T-helper 1 cell treated with Interleukin-12 subunit alpha and Interleukin-12 subunit beta and Interleukin-4 antibody, amounts not matched to agents 30 μg/mL and 1 μg/mL, for 36 hours (primary cell): ENCODE data around the gene CLEC19A.

ENCODE experiments used
- H3K27ac Mint-ChIP-seq: one replicate; pipeline ENCODE4 v1.8.0; 2021; ENCODE audit warnings: mild to moderate bottlenecking, mixed read lengths
- H3K27me3 Mint-ChIP-seq: one replicate; pipeline ENCODE4 v1.8.0; 2021; ENCODE audit warnings: low read depth, mixed read lengths
- H3K36me3 Mint-ChIP-seq: one replicate; pipeline ENCODE4 v1.8.0; 2021; ENCODE audit warnings: low read depth, mixed read lengths
- H3K4me1 Mint-ChIP-seq: one replicate; pipeline ENCODE4 v1.8.0; 2021; ENCODE audit warnings: low read depth, mixed read lengths
- H3K4me3 Mint-ChIP-seq: one replicate; pipeline ENCODE4 v1.8.0; 2021; ENCODE audit warnings: mild to moderate bottlenecking, moderate library complexity, mixed read lengths
- H3K9me3 Mint-ChIP-seq: one replicate; pipeline ENCODE4 v1.8.0; 2021; ENCODE audit warnings: mixed read lengths

CLEC19A gene

GRCh38 chr16:19285431-19285830, at the start of gene CLEC19A:
Gene CLEC19A, plus strand, starts transcription at chr16:19285731. Its CDS starts 121 bp downstream, at chr16:19285852.
- H3K27ac Mint-ChIP-seq, result no peak within 1 kb of the TSS

GRCh38 chr16:19235886-19236285, 49.6 kb upstream of the CLEC19A start:
- Mint-ChIP-seq H3K4me3 (no peak overlapping the region), H3K9me3 (peaks cover 29% of the 10 kb centered on the region), H3K27me3 (no peaks in the 10 kb centered on the region), H3K36me3 (peaks cover 2% of the 10 kb centered on the region), H3K27ac (no peak overlapping the region), H3K4me1 (no peaks in the 10 kb centered on the region)

More at GRCh38 chr16:19285431-19285830, at the start of gene CLEC19A:
- Mint-ChIP-seq H3K4me1 (no peaks in the 10 kb centered on the region), H3K27me3 (peaks cover 4% of the 10 kb centered on the region), H3K4me3 (no peak within 1 kb of the TSS), H3K9me3 (no peaks in the 10 kb centered on the region), H3K36me3 (no peaks in the 10 kb centered on the region)

GRCh38 chr16:19236561-19237209, 48.8 kb upstream of the CLEC19A start:
- Mint-ChIP-seq H3K4me1 (no peaks in the 10 kb centered on the region), H3K4me3 (no peak overlapping the region), H3K9me3 (peaks cover 29% of the 10 kb centered on the region), H3K27ac (no peak overlapping the region), H3K36me3 (peaks cover 2% of the 10 kb centered on the region), H3K27me3 (no peaks in the 10 kb centered on the region)

- H3K36me3 Mint-ChIP-seq, result peaks cover 2% of the 10 kb centered on the region
- no peak overlapping the region for H3K4me3 Mint-ChIP-seq
- H3K27me3 Mint-ChIP-seq, result no peaks in the 10 kb centered on the region
- no peaks in the 10 kb centered on the region for H3K4me1 Mint-ChIP-seq
- no peak overlapping the region for H3K27ac Mint-ChIP-seq
- H3K9me3 Mint-ChIP-seq, result peaks cover 29% of the 10 kb centered on the region
Observed at GRCh38 chr16:19238406-19238805, 47.1 kb upstream of the CLEC19A start.

- Mint-ChIP-seq H3K36me3 (peaks cover 2% of the 10 kb centered on the region), H3K4me1 (no peaks in the 10 kb centered on the region), H3K27me3 (no peaks in the 10 kb centered on the region), H3K4me3 (no peak overlapping the region), H3K27ac (no peak overlapping the region), H3K9me3 (peaks cover 26% of the 10 kb centered on the region)
Observed at GRCh38 chr16:19239511-19240155, 45.9 kb upstream of the CLEC19A start.

- no peaks in the 10 kb centered on the region for H3K4me1 Mint-ChIP-seq
- no peak overlapping the region for H3K4me3 Mint-ChIP-seq
- no peak overlapping the region for H3K27ac Mint-ChIP-seq
- H3K9me3 Mint-ChIP-seq, result peaks cover 18% of the 10 kb centered on the region
- H3K27me3 Mint-ChIP-seq, result no peaks in the 10 kb centered on the region
- no peaks in the 10 kb centered on the region for H3K36me3 Mint-ChIP-seq
Observed at GRCh38 chr16:19240494-19240893, 45.0 kb upstream of the CLEC19A start.

- Mint-ChIP-seq H3K9me3 (peaks cover 12% of the 10 kb centered on the region), H3K36me3 (no peaks in the 10 kb centered on the region), H3K4me1 (no peaks in the 10 kb centered on the region), H3K4me3 (no peak overlapping the region), H3K27ac (no peak overlapping the region), H3K27me3 (no peaks in the 10 kb centered on the region)
Observed at GRCh38 chr16:19241512-19241911, 44.0 kb upstream of the CLEC19A start.

GRCh38 chr16:19242186-19242585, 43.3 kb upstream of the CLEC19A start:
- H3K4me3 Mint-ChIP-seq, result no peak overlapping the region
- H3K9me3 Mint-ChIP-seq, result peaks cover 12% of the 10 kb centered on the region
- no peaks in the 10 kb centered on the region for H3K4me1 Mint-ChIP-seq
- no peaks in the 10 kb centered on the region for H3K27me3 Mint-ChIP-seq
- H3K27ac Mint-ChIP-seq, result no peak overlapping the region
- H3K36me3 Mint-ChIP-seq, result no peaks in the 10 kb centered on the region

- Mint-ChIP-seq H3K36me3 (no peaks in the 10 kb centered on the region), H3K4me3 (no peak overlapping the region), H3K9me3 (peaks cover 5% of the 10 kb centered on the region), H3K27me3 (no peaks in the 10 kb centered on the region), H3K27ac (no peak overlapping the region), H3K4me1 (no peaks in the 10 kb centered on the region)
Observed at GRCh38 chr16:19242987-19243575, 42.5 kb upstream of the CLEC19A start.

GRCh38 chr16:19245326-19245925, 40.1 kb upstream of the CLEC19A start:
- Mint-ChIP-seq H3K27me3 (no peaks in the 10 kb centered on the region), H3K4me1 (no peaks in the 10 kb centered on the region), H3K9me3 (no peaks in the 10 kb centered on the region), H3K4me3 (no peak overlapping the region), H3K27ac (no peak overlapping the region), H3K36me3 (no peaks in the 10 kb centered on the region)

- no peaks in the 10 kb centered on the region for H3K36me3 Mint-ChIP-seq
- no peaks in the 10 kb centered on the region for H3K4me1 Mint-ChIP-seq
- no peaks in the 10 kb centered on the region for H3K9me3 Mint-ChIP-seq
- no peak overlapping the region for H3K4me3 Mint-ChIP-seq
- no peaks in the 10 kb centered on the region for H3K27me3 Mint-ChIP-seq
- no peak overlapping the region for H3K27ac Mint-ChIP-seq
Observed at GRCh38 chr16:19252904-19253303, 32.6 kb upstream of the CLEC19A start.

GRCh38 chr16:19254611-19255010, 30.9 kb upstream of the CLEC19A start:
- Mint-ChIP-seq H3K4me3 (no peak overlapping the region), H3K27me3 (no peaks in the 10 kb centered on the region), H3K27ac (no peak overlapping the region), H3K4me1 (no peaks in the 10 kb centered on the region), H3K36me3 (no peaks in the 10 kb centered on the region), H3K9me3 (no peaks in the 10 kb centered on the region)

- H3K36me3 Mint-ChIP-seq, result no peaks in the 10 kb centered on the region
- H3K27ac Mint-ChIP-seq, result no peak overlapping the region
- no peaks in the 10 kb centered on the region for H3K27me3 Mint-ChIP-seq
- H3K9me3 Mint-ChIP-seq, result peaks cover 15% of the 10 kb centered on the region
- H3K4me1 Mint-ChIP-seq, result no peaks in the 10 kb centered on the region
- no peak overlapping the region for H3K4me3 Mint-ChIP-seq
Observed at GRCh38 chr16:19264123-19264673, 21.3 kb upstream of the CLEC19A start.

GRCh38 chr16:19265380-19265930, 20.1 kb upstream of the CLEC19A start:
- Mint-ChIP-seq H3K27me3 (no peaks in the 10 kb centered on the region), H3K36me3 (no peaks in the 10 kb centered on the region), H3K4me3 (no peak overlapping the region), H3K27ac (no peak overlapping the region), H3K9me3 (peaks cover 15% of the 10 kb centered on the region), H3K4me1 (no peaks in the 10 kb centered on the region)
